Stimulated activated CD8-positive, alpha-beta memory T cell treated with anti-CD3 and anti-CD28 coated beads, Interleukin-12 subunit alpha, Interleukin-12 subunit beta, amount 100 ng/mL, for 24 hours (primary cell): ENCODE results near the gene CTNNBL1.

Source experiments
- DNase-seq: peaks from one replicate; pipeline ENCODE4 v3.0.0-alpha.2; 2020; ENCODE audit errors: extremely low read depth

CTNNBL1 gene

GRCh38 chr20:37816003-37816402 lies 122.2 kb downstream of the CTNNBL1 start:
- no peak for DNase-seq

DNA sequence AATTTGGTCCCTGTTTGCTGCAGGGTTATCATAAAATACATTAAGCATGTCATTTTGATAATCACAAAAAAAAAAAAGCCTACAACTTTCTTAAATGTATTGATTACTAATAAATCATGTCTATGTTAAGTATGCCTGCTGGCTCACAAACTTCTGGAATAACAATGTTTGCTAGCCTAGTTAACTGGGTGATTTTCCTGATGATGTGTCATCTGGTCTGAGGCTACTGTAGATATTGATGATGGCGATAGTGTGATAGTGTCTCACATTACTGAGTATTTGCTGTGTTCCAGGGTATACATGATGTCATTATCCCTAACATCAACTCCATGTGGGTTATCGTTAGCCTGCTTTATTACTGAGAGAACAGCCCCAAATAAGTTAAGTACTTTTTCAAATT lies 122.9 kb downstream of the CTNNBL1 start:
- no peak for DNase-seq

GRCh38 chr20:37821696-37822095 lies 127.9 kb downstream of the CTNNBL1 start:
- DNase-seq, result no peak

GRCh38 chr20:37822141-37822601 lies 128.3 kb downstream of the CTNNBL1 start:
- DNase-seq, result no peak

DNA sequence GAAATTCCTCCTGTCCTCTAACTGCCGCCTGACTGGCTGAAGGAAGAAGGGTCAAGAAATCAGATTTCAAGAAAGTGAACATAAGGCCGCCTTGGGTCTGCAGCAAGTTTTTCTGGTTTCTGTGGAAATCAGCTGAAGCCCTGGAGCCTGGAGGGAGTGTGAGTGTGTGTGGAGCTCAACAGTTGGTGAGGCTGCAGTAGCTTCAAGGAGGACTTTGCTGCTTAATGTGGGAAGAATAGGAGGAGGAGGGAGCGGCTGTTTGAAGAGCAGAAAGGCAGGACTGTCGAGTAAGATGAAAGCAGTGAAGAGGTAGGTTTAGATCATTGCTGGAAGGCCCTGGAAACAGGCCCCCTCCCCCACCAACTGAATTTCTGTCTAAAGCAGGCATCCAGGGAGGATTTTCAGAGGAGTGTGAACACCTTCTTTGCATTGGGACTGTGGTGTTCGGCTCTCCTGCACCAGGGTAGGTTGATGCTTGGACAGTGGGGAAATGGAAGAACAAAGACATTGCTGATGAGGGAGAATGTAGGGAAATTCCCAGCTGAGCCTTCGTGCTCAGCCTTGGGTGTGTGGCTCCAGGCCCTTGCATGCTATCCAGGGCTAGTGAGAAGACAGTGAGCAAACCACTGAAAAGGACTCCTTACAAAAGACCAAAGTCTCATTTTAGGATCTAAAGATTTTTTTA lies 129.6 kb downstream of the CTNNBL1 start:
- no peak for DNase-seq

DNA sequence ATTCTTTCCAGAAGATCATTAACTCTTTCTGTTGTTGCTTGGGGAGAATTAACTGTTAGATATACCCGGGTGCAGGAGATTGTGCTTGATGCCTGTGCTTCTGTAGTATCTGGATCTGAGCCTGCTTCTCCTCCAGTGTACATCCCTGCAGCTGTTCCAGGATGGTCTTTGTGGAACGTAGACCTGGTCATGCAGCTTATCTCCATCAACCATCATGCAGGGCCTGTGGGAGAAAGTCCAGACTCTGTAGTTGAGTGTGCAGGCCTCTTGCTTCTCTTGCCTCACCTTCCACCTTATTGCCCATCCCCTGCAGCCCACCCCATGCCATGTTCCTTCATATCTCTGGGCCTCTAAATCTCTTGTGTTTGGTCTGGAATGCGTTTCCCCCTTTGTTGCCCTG lies 133.8 kb downstream of the CTNNBL1 start:
- no peak for DNase-seq

DNA sequence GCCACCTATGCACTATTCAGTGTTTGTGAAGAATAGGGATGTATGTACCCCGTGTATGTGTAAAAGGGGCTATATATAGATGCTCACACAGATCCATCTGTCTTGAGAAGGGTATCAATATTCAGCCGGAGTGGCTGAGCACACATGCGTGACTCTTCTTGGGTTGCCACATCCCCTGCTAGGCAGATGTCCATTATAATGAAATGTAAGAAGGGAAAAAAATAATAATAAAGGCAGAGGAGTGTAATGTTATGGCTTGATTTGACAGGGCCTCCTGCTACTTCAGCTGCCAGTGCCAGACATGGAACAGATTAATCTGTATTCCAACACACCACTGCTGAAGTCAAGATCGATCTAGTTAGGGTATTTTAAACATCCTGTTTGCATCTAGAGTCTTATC lies 134.9 kb downstream of the CTNNBL1 start:
- no peak for DNase-seq

DNA sequence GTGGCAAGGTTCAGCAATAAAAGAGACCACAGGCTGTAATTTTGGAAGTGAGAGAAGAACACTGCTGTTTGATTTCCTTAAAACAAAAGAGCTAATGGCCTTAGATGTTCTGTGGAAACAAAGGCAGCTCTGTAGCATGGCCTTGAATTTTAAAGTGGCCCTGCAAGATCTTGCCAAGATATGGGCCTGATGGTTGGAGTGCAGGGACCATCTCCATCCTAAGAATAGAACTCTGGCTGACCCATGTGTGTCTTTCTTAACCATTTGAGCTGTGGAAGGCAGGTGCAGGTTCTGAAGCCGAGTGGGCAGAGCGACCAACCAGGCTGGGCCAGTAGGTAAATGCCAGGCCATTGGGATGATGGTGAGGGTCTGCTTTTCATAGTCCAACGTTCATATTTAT lies 135.3 kb downstream of the CTNNBL1 start:
- DNase-seq, result no peak

- DNase-seq, result no peak
Observed at GRCh38 chr20:37833221-37833896, 139.5 kb downstream of the CTNNBL1 start.

GRCh38 chr20:37836926-37837325 lies 143.1 kb downstream of the CTNNBL1 start:
- no peak for DNase-seq

- DNase-seq, result no peak
Observed at GRCh38 chr20:37837924-37838323, 144.1 kb downstream of the CTNNBL1 start.

- DNase-seq, result no peak
Observed at GRCh38 chr20:37838769-37839431, 145.1 kb downstream of the CTNNBL1 start.

DNA sequence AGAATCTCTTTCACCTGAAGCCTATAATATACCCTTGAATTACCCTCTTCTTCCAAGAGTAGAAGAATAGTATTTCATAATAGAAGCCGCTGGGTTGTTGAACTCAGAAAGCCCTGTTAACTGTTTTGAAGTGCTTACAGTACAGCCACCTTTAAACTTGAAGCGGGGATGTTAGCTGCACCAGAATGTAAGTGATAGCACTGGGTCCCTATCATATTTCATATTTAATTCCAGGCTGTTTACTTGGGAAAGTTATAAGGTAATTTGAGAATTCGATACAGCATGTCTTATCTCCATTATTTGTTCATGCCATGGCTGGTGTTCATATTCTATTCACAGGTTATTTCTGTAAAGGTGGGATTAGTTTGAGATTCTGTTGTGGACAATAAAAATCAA lies 145.6 kb downstream of the CTNNBL1 start:
- DNase-seq, result no peak

- no peak for DNase-seq
Observed at GRCh38 chr20:37839955-37840354, 146.1 kb downstream of the CTNNBL1 start.

- DNase-seq, result no peak
Observed at GRCh38 chr20:37841389-37841788, 147.6 kb downstream of the CTNNBL1 start.

- no peak for DNase-seq
Observed at GRCh38 chr20:37841971-37842370, 148.1 kb downstream of the CTNNBL1 start.

- DNase-seq, result no peak
Observed at GRCh38 chr20:37845241-37845681, 151.4 kb downstream of the CTNNBL1 start.

- DNase-seq, result no peak
Observed at GRCh38 chr20:37845878-37846277, 152.0 kb downstream of the CTNNBL1 start.

GRCh38 chr20:37846573-37846972 lies 152.7 kb downstream of the CTNNBL1 start:
- DNase-seq, result no peak

GRCh38 chr20:37848706-37849105 lies 154.9 kb downstream of the CTNNBL1 start:
- DNase-seq, result no peak

GRCh38 chr20:37849156-37849555 lies 155.3 kb downstream of the CTNNBL1 start:
- no peak for DNase-seq

DNA sequence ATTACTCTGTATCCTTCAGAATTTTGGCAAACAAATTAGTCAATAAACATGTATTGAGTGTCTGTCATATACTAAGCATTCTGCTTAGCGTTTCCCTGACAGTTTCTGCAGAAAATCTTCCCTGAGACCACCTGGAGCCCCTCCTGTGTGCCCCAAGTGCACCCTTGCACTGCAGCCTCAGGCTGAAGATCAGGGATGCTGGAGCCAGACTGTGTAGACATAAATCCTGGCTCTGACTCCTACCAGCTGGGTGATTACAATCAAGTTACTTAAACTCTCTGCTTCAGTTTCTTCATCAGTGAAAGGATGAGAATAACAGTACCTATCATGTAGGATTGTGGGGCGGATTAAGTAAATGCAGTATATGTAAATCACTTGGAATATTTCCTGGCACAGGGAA lies 155.7 kb downstream of the CTNNBL1 start:
- DNase-seq, result no peak

- DNase-seq, result no peak
Observed at GRCh38 chr20:37850036-37850592, 156.3 kb downstream of the CTNNBL1 start.
